ENCODE data around the gene CNTN1.

CNTN1 gene

GRCh38 chr12:40834321-40834720 lies 142.1 kb downstream of the CNTN1 start:
- DNase-seq (ENCODE audit: low read depth in 4 of 4, low spot score in 1 of 4): no peak

DNA sequence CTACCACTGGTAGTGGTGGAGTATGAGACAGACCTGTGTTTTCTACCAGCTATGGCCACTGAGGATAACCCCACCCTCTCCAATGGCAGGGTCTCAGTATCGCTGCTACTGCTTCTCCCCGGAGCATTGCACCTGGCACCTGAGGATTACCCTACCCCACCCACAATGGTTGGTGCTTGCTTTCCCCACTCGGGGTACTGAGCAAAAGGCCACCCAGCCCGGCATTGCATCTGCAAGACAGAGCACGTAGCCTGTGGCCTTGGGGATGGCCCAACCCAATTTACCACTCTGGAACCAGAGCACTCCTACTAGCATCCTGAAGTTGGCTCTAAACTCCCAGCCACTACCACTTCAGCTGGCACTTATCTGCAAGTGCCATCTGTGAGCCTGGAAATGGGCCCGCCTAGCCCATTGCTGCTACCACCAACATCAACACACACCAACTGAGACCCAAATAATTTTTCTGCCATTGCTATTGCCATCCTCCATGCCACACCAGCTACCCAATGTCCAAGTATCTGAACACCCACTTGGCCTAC lies 145.7 kb downstream of the CNTN1 start:
- DNase-seq (ENCODE audit: low read depth in 4 of 4, low spot score in 1 of 4): no peak

- no peak for DNase-seq (ENCODE audit: low read depth in 4 of 4, low spot score in 1 of 4)
Observed at GRCh38 chr12:40843495-40843894, 151.3 kb downstream of the CNTN1 start.

GRCh38 chr12:40853221-40853620 lies 161.0 kb downstream of the CNTN1 start:
- DNase-seq (ENCODE audit: low read depth in 4 of 4, low spot score in 1 of 4): no peak

DNA sequence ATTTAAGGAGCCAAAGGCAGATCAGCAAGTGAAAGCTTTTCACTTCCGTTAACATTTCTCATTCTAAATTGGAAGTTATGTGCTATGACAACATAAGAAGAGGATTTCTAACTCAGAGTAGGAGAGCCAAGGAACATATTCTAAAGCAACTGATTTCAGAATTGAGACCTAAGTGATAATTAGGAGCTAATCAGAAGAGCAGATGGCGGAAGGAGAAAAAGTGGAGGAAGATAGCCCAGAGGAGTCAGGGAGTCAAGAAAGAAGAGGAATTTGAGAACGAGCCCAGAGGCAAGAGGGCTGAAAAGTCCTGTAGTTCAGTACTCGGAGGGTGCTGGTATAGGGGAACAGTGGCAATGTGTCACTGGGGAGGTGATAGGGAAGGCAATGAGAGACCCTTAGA lies 162.4 kb downstream of the CNTN1 start:
- no peak for DNase-seq (ENCODE audit: low read depth in 4 of 4, low spot score in 1 of 4)

DNA sequence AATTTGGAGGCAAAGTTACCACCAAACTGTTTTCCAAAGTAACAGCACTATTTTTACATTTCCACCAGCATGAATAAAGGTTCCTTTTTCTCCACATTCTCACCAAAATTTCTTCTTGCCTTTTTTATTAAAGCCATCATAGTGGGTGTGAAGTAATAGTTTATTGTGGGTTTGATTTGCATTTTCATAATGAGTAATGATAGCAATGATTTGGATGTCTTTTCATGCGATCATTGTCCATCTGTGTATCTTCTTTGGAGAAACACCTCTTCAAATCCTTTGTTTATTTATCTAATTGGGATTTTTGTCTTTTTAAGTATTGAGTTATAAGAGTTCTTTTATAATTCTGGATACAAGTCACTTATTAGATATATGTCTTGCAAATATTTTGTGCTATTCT lies 172.7 kb downstream of the CNTN1 start:
- DNase-seq (ENCODE audit: low read depth in 4 of 4, low spot score in 1 of 4): no peak

- no peak for DNase-seq (ENCODE audit: low read depth in 4 of 4, low spot score in 1 of 4)
Observed at GRCh38 chr12:40870981-40871380, 178.7 kb downstream of the CNTN1 start.

DNA sequence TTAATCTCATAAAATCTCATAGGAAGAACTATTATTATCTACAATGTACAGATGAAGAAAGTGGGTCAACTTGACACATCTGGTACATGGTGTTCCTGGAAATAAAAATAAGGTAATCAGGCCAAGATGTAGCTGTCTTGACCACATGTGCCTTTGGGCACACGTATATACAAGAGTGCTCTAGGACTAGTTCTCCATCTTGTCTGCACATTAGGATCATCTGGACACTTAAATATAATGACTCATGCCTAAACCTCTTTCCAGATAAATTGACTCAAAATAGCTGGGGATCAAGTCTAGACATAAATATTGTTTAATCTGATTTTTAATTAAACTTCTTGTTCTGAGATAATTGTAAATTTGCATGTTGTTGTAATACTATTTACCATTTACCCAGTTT lies 182.6 kb downstream of the CNTN1 start:
- no peak for DNase-seq (ENCODE audit: low read depth in 4 of 4, low spot score in 1 of 4)

- no peak for DNase-seq (ENCODE audit: low read depth in 4 of 4, low spot score in 1 of 4)
Observed at GRCh38 chr12:40889329-40889728, 197.1 kb downstream of the CNTN1 start.

DNA sequence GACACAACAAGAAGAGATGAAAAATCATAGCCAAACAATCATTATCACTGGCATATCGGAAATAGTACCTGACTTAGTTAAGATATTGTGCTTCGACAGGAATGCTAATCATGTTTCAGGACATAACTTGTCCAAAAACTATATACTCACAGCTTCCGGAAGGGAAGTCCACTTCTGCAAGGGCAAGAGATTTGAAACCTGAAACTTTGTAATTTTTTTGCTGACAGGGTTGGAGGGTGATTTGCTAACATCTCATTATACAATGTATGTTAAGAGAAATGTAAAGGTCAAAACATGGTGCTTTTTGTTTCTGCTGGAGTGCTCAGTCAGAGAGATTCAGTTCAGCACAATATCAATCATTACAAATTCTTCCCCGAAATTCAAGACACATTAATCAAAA lies 200.3 kb downstream of the CNTN1 start:
- DNase-seq (ENCODE audit: low read depth in 4 of 4, low spot score in 1 of 4): no peak

DNA sequence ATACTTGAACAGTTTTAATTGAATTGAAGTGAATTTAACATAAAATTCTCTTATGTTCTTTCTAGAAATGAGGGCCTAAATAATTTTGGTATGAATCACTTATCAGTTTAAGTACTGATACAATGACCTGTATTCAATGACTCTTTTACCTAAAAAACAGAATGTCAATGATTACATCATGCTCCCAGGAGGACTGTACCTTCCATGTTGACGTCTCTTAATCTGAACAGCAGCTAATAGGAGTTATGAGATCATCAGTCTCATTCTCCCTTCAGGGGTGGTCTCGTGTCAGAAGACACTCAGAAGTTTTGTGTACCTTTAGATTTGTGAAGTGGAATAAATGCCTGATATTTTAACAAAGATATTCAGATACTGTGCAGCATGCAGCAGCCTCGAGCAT lies 206.3 kb downstream of the CNTN1 start:
- DNase-seq (ENCODE audit: low read depth in 4 of 4, low spot score in 1 of 4): no peak

DNA sequence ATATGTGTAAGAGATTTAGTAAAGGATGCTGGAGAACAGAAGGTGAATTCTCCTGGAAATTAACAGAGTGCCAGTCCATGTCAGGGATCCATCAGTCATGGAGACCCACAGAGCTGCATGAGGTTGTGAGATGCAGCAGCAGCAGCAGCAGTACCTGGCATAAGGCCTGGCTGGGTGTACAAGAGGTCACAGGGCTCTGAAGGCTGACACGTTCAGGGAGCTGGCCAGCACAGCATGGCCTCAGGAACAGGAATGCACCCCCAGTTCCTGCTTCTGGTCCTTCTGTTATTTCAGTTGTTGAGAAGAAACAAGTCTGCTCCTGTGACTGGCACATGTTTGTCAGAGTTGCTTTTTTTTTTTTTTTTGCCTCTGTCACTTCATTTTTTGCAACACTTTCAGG lies 210.8 kb downstream of the CNTN1 start:
- no peak for DNase-seq (ENCODE audit: low read depth in 4 of 4, low spot score in 1 of 4)

DNA sequence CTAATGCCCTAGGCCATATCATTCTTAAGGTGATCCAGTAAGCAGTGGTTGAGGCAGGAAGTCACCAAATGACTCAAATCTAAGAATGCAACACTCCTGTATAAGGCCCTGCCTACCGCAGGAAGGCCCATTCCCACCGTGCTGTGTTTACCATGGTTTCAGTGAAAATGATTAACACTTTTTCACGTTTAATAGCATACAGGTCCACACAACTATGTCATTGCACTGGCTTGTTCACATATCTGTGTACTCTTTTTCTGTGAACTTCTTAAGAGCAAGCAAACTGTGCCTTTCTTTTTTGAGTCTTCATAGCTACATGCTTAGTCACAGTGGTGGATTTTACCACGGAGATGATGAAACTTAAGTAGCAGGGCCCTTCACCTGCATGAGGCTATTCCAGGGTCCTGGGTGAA lies 214.9 kb downstream of the CNTN1 start:
- DNase-seq (ENCODE audit: low read depth in 4 of 4, low spot score in 1 of 4): no peak

GRCh38 chr12:40911676-40912075 lies 219.4 kb downstream of the CNTN1 start:
- no peak for DNase-seq (ENCODE audit: low read depth in 4 of 4, low spot score in 1 of 4)

GRCh38 chr12:40915172-40915571 lies 222.9 kb downstream of the CNTN1 start:
- DNase-seq (ENCODE audit: low read depth in 4 of 4, low spot score in 1 of 4): no peak

DNA sequence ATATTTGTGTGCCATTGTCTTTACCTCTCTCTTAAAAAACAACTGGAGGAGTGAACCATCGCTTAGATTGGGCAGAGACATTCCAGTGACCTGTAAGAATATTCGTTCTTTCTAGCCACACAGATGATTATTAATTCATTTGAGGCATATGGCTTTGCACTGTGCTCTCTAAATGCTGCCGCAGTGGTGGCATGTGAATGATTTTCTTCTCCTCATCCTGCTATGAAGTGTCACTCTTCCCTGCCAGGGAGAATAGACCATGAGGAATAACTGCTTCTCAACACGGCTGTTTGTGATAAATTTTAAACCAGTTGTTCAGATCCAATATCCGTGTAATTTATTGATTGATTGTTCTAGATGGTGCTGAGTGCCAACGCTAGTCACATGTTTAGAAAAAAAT lies 225.3 kb downstream of the CNTN1 start:
- no peak for DNase-seq (ENCODE audit: low read depth in 4 of 4, low spot score in 1 of 4)

DNA sequence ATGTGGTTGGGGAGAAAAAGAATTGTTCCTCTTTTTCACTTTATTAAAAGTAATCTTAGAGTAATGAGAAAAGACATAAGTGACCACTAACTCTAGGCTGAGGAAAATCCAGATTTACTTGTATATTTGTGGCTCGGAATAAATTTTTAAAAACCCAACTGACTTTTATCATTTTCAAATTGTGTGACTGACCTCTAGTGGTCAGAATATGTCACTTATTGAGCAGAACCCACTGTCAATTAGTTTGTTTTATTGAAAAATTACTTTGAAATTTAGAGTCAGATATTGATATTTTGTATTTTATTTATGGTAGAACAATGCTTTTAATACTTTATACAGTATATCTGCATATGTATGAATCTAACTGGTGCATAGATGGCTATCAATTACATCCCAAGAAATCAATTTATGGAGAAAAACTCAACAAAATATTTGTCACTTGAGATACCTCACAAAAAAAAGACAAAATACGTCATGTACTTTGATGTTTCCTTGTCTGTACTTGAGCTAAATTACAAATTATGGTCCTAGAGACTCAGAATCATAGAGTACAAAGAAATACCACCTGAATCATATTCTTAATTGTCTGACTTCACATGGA lies 229.4 kb downstream of the CNTN1 start:
- no peak for DNase-seq (ENCODE audit: low read depth in 4 of 4, low spot score in 1 of 4)

DNA sequence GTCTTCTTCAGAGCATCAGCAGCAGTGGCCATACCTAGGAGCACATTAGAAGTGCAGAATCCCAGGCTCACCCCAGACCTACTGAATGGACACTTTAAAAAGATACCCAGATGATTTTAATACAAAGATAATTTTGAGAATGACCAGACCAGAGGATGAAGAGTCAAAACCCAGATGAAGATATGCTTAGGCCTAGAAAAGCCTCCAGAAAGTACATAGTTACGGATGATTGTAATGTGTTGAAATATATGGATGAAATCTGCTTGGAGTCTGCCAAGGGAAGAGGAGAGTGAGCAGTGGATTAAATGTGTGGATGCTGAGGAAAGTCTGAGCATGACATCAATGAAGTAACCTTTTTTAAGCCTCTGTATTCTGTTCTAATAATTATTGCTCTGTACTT lies 245.7 kb downstream of the CNTN1 start:
- DNase-seq (ENCODE audit: low read depth in 4 of 4, low spot score in 1 of 4): no peak

DNA sequence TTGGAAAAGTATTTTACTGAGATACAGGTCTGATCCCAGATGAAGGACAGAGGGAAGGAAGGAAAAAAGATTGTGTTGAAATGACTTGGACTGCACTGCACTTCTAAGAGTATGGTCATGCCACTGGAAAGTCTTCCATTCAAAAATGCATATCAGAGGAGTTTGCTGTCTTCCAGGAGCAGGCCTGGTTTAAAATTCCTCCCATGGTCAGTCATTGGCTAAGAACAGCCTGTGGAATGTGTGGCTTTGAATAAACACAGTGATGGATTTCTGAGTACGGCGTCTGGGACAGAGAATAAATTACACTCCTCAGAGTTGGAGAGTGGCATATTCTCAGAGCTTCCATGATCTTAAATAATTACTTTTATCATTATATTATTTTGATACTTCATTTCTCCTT lies 250.1 kb downstream of the CNTN1 start:
- DNase-seq (ENCODE audit: low read depth in 4 of 4, low spot score in 1 of 4): no peak

DNA sequence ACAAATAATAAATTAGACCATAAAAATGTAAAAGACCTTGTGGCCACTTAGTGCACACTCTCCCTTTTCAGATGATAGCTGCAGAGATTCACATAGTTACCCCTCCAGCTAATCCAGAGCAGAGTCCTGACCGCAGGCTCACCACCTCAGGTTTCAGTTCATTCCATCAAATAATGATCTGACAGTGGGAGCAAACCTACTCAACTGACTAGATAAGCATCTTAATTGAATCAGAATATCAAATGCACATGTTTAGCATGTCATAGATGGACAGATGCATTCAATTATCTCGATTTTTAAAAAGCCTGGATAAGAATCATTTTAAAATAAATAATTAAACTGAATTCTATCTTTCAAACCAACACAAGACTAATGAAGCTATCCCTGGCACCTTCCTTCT lies 253.5 kb downstream of the CNTN1 start:
- no peak for DNase-seq (ENCODE audit: low read depth in 4 of 4, low spot score in 1 of 4)

- no peak for DNase-seq (ENCODE audit: low read depth in 4 of 4, low spot score in 1 of 4)
Observed at GRCh38 chr12:40946612-40947194, 254.5 kb downstream of the CNTN1 start.

GRCh38 chr12:40947797-40948196 lies 255.6 kb downstream of the CNTN1 start:
- no peak for DNase-seq (ENCODE audit: low read depth in 4 of 4, low spot score in 1 of 4)

DNA sequence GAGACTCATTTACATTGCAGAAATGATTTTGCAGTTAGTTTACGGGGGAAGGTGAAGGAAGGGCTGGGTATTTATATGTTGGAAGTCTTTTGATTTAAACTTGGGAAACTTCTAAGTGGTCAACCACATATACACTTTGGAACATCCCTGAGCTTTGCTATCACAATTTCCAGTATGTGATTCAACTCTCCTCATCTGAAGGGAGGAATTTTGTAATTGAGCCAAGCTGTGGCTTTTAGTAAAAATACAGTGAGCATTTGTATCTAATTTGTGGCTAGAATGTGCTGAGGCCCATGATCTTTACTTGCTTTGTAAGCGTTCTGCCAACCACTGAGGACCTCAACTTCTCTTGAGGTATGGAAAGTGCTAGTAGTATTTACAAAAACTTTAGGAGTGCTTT lies 260.8 kb downstream of the CNTN1 start:
- no peak for DNase-seq (ENCODE audit: low read depth in 4 of 4, low spot score in 1 of 4)
